HFFc6 (cell line): Measurements from ENCODE around the gene KCNQ1. TPM values are rescaled to one million over a fixed set of nuclear protein-coding genes. Genes with fewer than 3 reads are reported as not detected.

Source experiments
- DNase-seq: peaks from one replicate; pipeline ENCODE4 v3.0.0-alpha.2; 2018
- H3K27ac Mint-ChIP-seq: 2 replicates; pipeline ENCODE4 v1.8.0; 2020; ENCODE audit warnings: mild to moderate bottlenecking, mixed read lengths
- H3K27me3 Mint-ChIP-seq: 2 replicates; pipeline ENCODE4 v1.8.0; 2021; ENCODE audit warnings: mild to moderate bottlenecking, moderate library complexity, mixed read lengths; ENCODE audit not compliant: insufficient read depth
- H3K36me3 Mint-ChIP-seq: 2 replicates; pipeline ENCODE4 v1.8.0; 2021; ENCODE audit warnings: low read depth, mixed read lengths
- H3K4me1 Mint-ChIP-seq: 2 replicates; pipeline ENCODE4 v1.8.0; 2020; ENCODE audit warnings: low read depth, mixed read lengths
- H3K4me3 Mint-ChIP-seq: 2 replicates; pipeline ENCODE4 v1.8.0; 2020; ENCODE audit warnings: mild to moderate bottlenecking, moderate library complexity, mixed read lengths
- H3K9me3 Mint-ChIP-seq: 2 replicates; pipeline ENCODE4 v1.8.0; 2020; ENCODE audit warnings: mild to moderate bottlenecking, mixed read lengths
- CTCF ChIP-seq: fragments of 200-600 bp; sonication (generic); IDR thresholded peaks from 2 replicates; pipeline ENCODE4 v1.5.0; 2021; ENCODE audit warnings: antibody characterized with exemption, mild to moderate bottlenecking
- total RNA-seq, 6 experiments: library from RNA; stranded (reverse); fragmentation: NEBNext Ultra II Directional; extraction: Animal tissue kit (Norgen Biotek cat#: 25700); gene quantifications; 2 replicates in 1 of 6; 3 replicates in 5 of 6; pipeline ENCODE4 v1.2.3, GENCODE V29; 2021

The KCNQ1 gene
- total RNA-seq, 6 experiments from 2014 or later: not detected

- Mint-ChIP-seq H3K4me1 (no peaks in the 10 kb centered on the region), H3K27ac (no peak overlapping the region), H3K9me3 (no peaks in the 10 kb centered on the region), H3K36me3 (no peaks in the 10 kb centered on the region), H3K4me3 (no peak overlapping the region; the same call in 1 of the 2 replicates), H3K27me3 (peaks cover 33% of the 10 kb centered on the region)
- no peak for TF ChIP-seq CTCF
- DNase-seq: no peak
Observed at GRCh38 chr11:2525941-2526807, 81.4 kb downstream of the KCNQ1 start.

GRCh38 chr11:2526808-2527381 is 82.1 kb downstream of the KCNQ1 start:
- peaks cover 30% of the 10 kb centered on the region for H3K27me3 Mint-ChIP-seq
- TF ChIP-seq CTCF: peak; percentile 31

GRCh38 chr11:2527621-2528291 is 82.9 kb downstream of the KCNQ1 start:
- H3K4me1 Mint-ChIP-seq: peaks cover 4% of the 10 kb centered on the region
- no peak for TF ChIP-seq CTCF
- DNase-seq: no peak
- no peaks in the 10 kb centered on the region for H3K36me3 Mint-ChIP-seq
- H3K27ac Mint-ChIP-seq: no peak overlapping the region
- H3K27me3 Mint-ChIP-seq: peaks cover 32% of the 10 kb centered on the region
- H3K9me3 Mint-ChIP-seq: no peaks in the 10 kb centered on the region
- no peak overlapping the region for H3K4me3 Mint-ChIP-seq

More at GRCh38 chr11:2526808-2527381, 82.1 kb downstream of the KCNQ1 start:
- Mint-ChIP-seq H3K4me3 (peak overlapping the region; percentile 42; the same call in 1 of the 2 replicates), H3K36me3 (no peaks in the 10 kb centered on the region), H3K27ac (no peak overlapping the region), H3K4me1 (no peaks in the 10 kb centered on the region), H3K9me3 (no peaks in the 10 kb centered on the region)
- DNase-seq: no peak

DNA sequence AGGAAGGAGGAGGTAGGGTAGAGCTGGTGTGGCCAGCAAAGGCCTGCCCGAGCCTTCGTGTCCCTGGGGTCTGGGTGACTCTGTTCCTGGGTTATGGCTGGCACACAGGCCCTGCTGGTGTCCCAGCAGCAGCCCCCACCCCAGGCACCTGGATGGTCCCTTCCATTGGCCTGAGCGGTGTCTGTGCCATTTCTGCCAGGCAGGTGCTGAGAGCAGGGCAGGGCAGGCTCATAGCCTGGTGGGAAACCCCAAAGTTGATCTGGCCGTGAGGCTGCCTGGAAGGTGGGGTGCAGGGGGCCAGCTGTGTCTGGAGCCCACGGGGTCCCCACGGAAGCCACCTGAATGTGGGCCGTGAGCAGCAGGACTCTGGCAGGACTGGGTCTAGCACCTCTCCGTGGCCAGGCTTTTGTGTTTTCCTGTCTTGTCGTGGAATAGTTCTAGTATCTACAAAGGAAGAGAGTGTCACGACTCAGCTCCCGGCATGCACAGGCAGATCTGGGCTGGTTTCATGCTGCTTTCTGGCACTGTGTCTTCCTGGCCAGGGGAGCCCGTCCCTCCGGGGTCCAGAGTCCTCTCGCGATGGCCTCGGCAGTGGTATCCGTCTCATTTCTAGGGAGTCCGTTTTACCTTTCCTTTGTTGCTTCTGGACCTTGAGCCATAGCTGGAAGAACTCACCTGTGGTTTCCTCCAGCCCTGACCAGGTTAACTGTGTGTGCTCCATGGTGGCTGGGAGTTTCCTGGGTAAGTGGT is 83.7 kb downstream of the KCNQ1 start:
- Mint-ChIP-seq H3K4me1 (peaks cover 11% of the 10 kb centered on the region), H3K27me3 (peaks cover 32% of the 10 kb centered on the region), H3K4me3 (no peak overlapping the region), H3K9me3 (no peaks in the 10 kb centered on the region), H3K27ac (no peak overlapping the region), H3K36me3 (no peaks in the 10 kb centered on the region)
- no peak for DNase-seq
- no peak for TF ChIP-seq CTCF

GRCh38 chr11:2529173-2529572 is 84.4 kb downstream of the KCNQ1 start:
- Mint-ChIP-seq H3K9me3 (no peaks in the 10 kb centered on the region), H3K27me3 (peaks cover 32% of the 10 kb centered on the region), H3K27ac (no peak overlapping the region), H3K4me3 (no peak overlapping the region), H3K36me3 (no peaks in the 10 kb centered on the region), H3K4me1 (peaks cover 16% of the 10 kb centered on the region)
- no peak for TF ChIP-seq CTCF
- DNase-seq: no peak
